ENCODE data around the gene AP5M1. TPM values are rescaled to one million over a fixed set of nuclear protein-coding genes. Genes with fewer than 3 reads are reported as not detected.
A peak's percentile ranks its signal among the peaks of the same experiment; 100 is the strongest.
"Not testable (repeated sequence)": the region's sequence is repeated elsewhere in the genome, so short reads cannot be mapped to it uniquely, and the experiment has no call there.

The AP5M1 gene, protein sequence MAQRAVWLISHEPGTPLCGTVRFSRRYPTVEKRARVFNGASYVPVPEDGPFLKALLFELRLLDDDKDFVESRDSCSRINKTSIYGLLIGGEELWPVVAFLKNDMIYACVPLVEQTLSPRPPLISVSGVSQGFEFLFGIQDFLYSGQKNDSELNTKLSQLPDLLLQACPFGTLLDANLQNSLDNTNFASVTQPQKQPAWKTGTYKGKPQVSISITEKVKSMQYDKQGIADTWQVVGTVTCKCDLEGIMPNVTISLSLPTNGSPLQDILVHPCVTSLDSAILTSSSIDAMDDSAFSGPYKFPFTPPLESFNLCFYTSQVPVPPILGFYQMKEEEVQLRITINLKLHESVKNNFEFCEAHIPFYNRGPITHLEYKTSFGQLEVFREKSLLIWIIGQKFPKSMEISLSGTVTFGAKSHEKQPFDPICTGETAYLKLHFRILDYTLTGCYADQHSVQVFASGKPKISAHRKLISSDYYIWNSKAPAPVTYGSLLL
- 18.7 and 22.3 TPM in 2 replicates for total RNA-seq

- peak within 1 kb of the TSS; percentile 95 for H3K4me3 ChIP-seq (ENCODE audit: low read depth, low read length)
- DNase-seq (ENCODE audit: low read depth) = peak; percentile 75
- no peak for TF ChIP-seq CTCF (conservative IDR thresholded peaks at IDR 0.05; ENCODE audit: low read depth, low read length)
These were observed at the start of gene AP5M1, which contains the start of gene EXOC5 for GRCh38 chr14:57268161-57269069. Gene AP5M1, plus strand, starts transcription at chr14:57268971. Its CDS starts 344 bp downstream, at chr14:57269315. Gene EXOC5, minus strand, starts transcription at chr14:57268905. Its CDS starts 257 bp downstream, at chr14:57268648.

DNA sequence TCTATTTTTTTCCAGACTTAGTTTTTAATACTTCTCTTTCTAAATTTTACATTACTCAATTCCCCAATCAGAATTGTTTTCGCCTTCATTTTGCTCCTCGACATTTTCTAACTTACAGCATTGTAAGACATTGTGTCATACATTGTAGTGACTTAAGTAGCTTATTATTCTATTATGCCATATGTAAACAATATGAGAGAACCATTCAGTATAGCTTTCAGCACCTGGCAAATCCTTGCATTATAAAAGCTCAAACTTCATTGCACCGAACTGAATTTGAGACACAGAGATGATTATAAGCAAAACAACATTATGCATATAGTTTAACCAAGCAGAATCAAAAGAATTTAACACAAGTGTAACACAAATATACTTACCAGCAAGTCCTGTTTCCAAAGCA is 46.8 kb upstream of the AP5M1 start:
- no peak for DNase-seq (ENCODE audit: low read depth)
- no peak overlapping the region for H3K4me3 ChIP-seq (ENCODE audit: low read depth, low read length)
- TF ChIP-seq CTCF (conservative IDR thresholded peaks at IDR 0.05; ENCODE audit: low read depth, low read length) = no peak

- no peak for DNase-seq (ENCODE audit: low read depth)
- TF ChIP-seq CTCF (conservative IDR thresholded peaks at IDR 0.05; ENCODE audit: low read depth, low read length) = no peak
- H3K4me3 ChIP-seq (ENCODE audit: low read depth, low read length) = no peak overlapping the region
These were observed 41.7 kb upstream of the AP5M1 start for GRCh38 chr14:57227083-57227482.

DNA sequence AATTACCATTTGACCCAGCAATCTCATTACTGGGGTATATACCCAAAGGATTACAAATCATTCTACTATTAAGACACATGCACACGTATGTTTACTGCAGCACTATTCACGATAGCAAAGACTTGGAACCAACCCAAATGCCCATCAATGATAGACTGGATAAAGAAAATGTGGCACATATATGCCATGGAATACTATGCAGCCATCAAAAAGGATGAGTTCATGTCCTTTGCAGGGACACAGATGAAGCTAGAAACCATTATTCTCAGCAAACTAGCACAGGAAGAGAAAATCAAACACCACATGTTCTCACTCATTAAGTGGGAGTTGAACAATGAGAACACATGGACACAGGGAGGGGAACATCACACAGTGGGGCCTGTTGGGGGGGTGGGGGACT is 40.5 kb upstream of the AP5M1 start:
- not testable (repeated sequence) for H3K4me3 ChIP-seq (ENCODE audit: low read depth, low read length); DNase-seq (ENCODE audit: low read depth)

DNA sequence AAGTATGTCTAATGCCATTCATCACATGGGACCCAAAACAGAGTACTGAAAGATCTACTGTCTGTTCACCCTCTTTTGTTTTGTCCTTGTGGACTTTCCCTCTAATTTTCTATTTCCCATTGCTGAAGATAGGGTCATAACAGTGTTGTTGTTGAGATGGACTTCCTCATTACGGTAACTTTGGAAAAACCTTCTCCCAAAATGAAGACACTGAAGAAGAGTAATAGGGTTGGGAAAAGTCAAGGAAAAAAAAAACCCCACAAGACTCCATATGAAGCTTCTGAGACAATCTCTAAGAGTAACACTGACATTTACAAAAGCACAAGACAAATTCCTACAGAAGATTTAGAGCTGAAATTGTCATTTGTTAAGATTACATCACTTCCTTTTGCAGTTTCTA is 36.8 kb upstream of the AP5M1 start:
- DNase-seq (ENCODE audit: low read depth) = no peak
- no peak overlapping the region for H3K4me3 ChIP-seq (ENCODE audit: low read depth, low read length)
- TF ChIP-seq CTCF (conservative IDR thresholded peaks at IDR 0.05; ENCODE audit: low read depth, low read length) = no peak

GRCh38 chr14:57240115-57240514 is 28.7 kb upstream of the AP5M1 start:
- H3K4me3 ChIP-seq (ENCODE audit: low read depth, low read length); DNase-seq (ENCODE audit: low read depth): not testable (repeated sequence)

DNA sequence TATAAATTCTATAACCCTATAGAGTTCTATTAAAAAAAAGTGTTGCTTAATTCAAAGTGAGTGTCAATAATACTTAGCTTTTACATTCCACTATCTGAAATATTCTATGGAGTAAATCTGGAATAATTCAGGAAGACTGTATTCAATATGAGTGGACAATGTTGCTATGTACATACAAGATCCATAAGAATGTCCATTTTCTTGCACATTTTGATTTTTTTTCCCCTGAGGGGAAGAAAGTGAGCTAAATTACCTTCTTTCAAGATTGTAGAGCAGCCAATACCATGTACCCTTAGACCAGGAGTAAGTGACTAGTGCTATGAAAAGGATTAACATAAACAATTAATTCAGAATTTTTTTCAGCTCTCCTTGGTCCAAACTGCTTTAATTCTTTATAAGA is 25.5 kb upstream of the AP5M1 start:
- no peak overlapping the region for H3K4me3 ChIP-seq (ENCODE audit: low read depth, low read length)
- DNase-seq (ENCODE audit: low read depth) = no peak
- no peak for TF ChIP-seq CTCF (conservative IDR thresholded peaks at IDR 0.05; ENCODE audit: low read depth, low read length)
